HPDE6-E6E7 (cell line): Measurements from ENCODE around the gene ZNF420.

Experiments used
- DNase-seq: peaks from one replicate; pipeline ENCODE4 v3.0.0; 2011; ENCODE audit warnings: missing footprints; ENCODE audit errors: extremely low spot score

ZNF420 gene

GRCh38 chr19:37148214-37148613 lies 70.0 kb downstream of the ZNF420 start:
- DNase-seq = no peak

DNA sequence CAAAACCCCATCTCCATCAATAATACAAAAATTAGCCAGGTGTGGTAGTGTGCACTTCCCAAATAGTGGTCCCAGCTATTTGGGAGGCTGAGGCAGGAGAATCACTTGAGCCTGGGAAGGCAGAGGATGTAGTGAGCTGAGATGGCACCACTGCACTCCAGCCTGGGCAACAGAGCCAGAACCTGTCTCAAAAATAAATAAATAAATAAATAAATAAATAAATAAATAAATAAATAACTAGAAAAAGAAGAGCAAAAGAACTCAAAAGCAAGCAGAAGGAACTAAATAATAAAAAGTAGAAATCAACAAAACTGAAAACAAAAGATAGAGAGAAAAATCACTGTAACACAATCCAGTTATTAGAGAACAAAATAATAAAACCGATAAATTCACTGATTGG lies 81.9 kb downstream of the ZNF420 start:
- DNase-seq = no peak

DNA sequence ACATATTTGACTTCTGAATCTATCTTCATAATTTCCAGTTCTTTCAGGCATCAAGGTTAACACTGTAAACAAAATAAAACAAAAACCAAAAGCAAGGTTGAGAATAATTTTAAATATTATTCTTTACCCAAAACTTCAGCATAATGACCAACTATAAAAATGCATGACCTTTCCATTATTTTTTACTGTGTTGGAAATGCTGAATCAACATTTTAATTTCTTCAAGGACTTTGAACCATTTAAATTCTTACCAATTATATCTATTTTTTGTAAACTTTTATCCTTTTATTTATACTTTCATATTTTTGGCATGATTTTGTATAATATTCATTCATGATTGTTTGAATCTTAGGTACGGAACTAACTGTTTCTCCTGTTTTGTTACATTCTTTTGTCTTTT lies 87.4 kb downstream of the ZNF420 start:
- DNase-seq = no peak

DNA sequence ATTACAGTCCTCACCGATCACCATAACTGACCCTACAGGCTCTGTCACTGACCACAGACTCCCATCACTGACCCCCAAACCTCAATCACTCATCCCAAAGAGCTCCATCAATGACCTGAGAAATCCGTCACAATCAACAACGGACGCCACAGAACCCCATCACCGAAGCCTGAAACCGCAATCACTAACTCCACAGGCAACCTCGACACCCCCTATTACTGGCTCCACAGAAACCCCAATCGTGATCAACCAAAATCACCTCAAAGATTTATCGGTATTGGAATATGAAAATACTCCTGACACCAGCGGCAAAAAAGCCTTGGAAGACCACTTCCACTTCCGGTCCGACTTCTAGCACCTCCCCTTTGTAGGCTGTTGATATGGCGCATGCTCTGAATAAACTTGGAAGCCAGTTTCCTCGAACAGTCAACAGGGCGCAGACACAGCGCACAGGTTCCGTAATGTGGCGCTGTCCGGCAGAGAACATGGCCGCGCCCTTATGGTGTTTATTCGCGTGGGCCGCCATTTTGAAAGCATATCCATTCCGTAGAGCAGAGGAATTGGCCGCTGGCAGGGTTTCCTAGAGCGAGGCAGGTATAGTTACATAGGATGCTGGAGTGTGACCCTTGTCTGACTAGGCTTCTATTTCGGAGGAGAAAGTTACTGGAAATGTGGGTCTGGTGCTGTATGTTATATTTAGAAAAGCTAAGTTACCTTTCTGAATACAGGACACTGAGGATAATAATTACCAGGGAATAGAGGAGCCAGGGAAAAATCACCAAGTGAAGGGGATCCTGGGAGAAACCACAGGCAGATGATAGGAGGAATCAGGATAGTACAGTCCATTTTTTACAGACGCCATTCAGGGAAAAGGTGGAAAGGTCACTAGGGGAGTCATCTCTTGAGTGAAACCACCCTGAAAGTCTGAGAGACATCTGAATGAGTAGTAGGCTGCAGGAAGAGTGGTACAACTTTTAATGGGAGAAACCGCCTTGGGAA lies 94.4 kb downstream of the ZNF420 start, which contains the start of gene ZNF585A:
ZNF585A (minus strand) TSS at position 328 of the 999 bp plus-strand sequence. CDS start 2,785 bp downstream, outside the sequence.
- peak; percentile 91 for DNase-seq
